ENCODE results near the gene POLR2F.

POLR2F gene

GRCh38 chr22:37982938-37983859 lies 29.7 kb downstream of the POLR2F start:
- no peak for DNase-seq

- no peak for DNase-seq
Observed at GRCh38 chr22:37983860-37984791, 30.6 kb downstream of the POLR2F start, which contains the start of gene SOX10. TSS of gene SOX10 (minus strand) at chr22:37984555. CDS start at chr22:37983784, 771 bp downstream.

GRCh38 chr22:37985050-37985585 lies 31.6 kb downstream of the POLR2F start:
- no peak for DNase-seq

GRCh38 chr22:37985751-37986281 lies 32.3 kb downstream of the POLR2F start:
- no peak for DNase-seq

- no peak for DNase-seq
Observed at GRCh38 chr22:37986371-37986770, 32.9 kb downstream of the POLR2F start.

- DNase-seq = no peak
Observed at GRCh38 chr22:37989146-37990045, 35.9 kb downstream of the POLR2F start.

GRCh38 chr22:37990301-37990700 lies 36.8 kb downstream of the POLR2F start:
- no peak for DNase-seq

GRCh38 chr22:37990862-37991261 lies 37.4 kb downstream of the POLR2F start:
- DNase-seq = no peak

- no peak for DNase-seq
Observed at GRCh38 chr22:37991731-37992442, 38.4 kb downstream of the POLR2F start.

GRCh38 chr22:37994049-37994448 lies 40.5 kb downstream of the POLR2F start:
- peak; percentile 23 to 37 for DNase-seq

- DNase-seq = no peak
Observed at GRCh38 chr22:37994982-37995381, 41.5 kb downstream of the POLR2F start.

- DNase-seq = no peak
Observed at GRCh38 chr22:37995460-37995859, 42.0 kb downstream of the POLR2F start.

- peak; percentile 6 to 18 for DNase-seq
Observed at GRCh38 chr22:37996079-37996478, 42.6 kb downstream of the POLR2F start.

GRCh38 chr22:37996515-37997246 lies 43.2 kb downstream of the POLR2F start:
- DNase-seq = no peak

GRCh38 chr22:37998543-37998942 lies 45.0 kb downstream of the POLR2F start:
- no peak for DNase-seq

GRCh38 chr22:37999236-37999635 lies 45.7 kb downstream of the POLR2F start:
- DNase-seq = no peak

GRCh38 chr22:37999640-38000272 lies 46.3 kb downstream of the POLR2F start:
- DNase-seq = peak in 1 of 2 donors; percentile 5

- no peak for DNase-seq
Observed at GRCh38 chr22:38005943-38006342, 52.4 kb downstream of the POLR2F start.

GRCh38 chr22:38006906-38007305 lies 53.4 kb downstream of the POLR2F start:
- no peak for DNase-seq
